ENCODE results near the gene SMARCE1.

SMARCE1 gene

DNA sequence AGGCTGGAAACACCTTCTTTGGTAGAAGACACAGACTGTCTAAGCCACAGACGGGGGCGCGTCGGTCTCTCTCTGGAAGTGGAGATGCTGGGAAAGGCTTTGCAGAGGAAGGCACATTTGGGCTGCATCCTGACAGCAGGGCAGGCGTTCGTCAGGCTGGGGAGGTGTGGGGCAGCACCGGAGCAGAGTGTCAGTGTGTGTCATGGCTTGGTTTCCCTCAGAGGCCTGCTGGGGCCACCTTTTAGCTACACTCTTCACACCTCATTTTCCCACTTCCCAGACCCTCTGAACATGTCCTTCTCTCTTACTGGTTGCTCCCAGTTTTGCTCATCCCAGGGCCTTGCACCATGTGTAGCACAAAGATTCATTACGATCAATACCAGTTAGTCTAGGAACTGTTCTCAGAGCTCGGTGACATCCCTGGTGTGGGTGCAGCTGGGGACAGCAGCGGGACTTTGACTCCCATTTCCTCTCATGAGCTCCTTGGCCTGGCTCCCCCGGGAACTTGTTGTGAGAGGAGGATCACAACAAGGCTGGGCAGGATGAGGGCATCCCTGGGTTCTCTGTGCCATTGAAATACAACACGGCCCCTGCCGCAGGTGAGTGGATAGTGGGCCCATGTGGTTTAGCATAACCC, 33.1 kb downstream of the SMARCE1 start:
- Histone ChIP-seq H3K27me3 (replicated peaks; ENCODE audit: control insufficient read depth, insufficient read depth, low read length) (no peaks in the 10 kb centered on the region), H3K36me3 (ENCODE audit: control insufficient read depth, insufficient read depth, low read length) (no peaks in the 10 kb centered on the region), H3K4me3 (replicated peaks; ENCODE audit: low read depth, low read length) (no peak overlapping the region)
- no peak for DNase-seq (ENCODE audit: extremely low read depth, insufficient read length)
- TF ChIP-seq, protein P1, sequence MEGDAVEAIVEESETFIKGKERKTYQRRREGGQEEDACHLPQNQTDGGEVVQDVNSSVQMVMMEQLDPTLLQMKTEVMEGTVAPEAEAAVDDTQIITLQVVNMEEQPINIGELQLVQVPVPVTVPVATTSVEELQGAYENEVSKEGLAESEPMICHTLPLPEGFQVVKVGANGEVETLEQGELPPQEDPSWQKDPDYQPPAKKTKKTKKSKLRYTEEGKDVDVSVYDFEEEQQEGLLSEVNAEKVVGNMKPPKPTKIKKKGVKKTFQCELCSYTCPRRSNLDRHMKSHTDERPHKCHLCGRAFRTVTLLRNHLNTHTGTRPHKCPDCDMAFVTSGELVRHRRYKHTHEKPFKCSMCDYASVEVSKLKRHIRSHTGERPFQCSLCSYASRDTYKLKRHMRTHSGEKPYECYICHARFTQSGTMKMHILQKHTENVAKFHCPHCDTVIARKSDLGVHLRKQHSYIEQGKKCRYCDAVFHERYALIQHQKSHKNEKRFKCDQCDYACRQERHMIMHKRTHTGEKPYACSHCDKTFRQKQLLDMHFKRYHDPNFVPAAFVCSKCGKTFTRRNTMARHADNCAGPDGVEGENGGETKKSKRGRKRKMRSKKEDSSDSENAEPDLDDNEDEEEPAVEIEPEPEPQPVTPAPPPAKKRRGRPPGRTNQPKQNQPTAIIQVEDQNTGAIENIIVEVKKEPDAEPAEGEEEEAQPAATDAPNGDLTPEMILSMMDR (IDR thresholded peaks at IDR 0.05; ENCODE audit: insufficient read depth, low read length, poor library complexity, severe bottlenecking), result no peak

DNA sequence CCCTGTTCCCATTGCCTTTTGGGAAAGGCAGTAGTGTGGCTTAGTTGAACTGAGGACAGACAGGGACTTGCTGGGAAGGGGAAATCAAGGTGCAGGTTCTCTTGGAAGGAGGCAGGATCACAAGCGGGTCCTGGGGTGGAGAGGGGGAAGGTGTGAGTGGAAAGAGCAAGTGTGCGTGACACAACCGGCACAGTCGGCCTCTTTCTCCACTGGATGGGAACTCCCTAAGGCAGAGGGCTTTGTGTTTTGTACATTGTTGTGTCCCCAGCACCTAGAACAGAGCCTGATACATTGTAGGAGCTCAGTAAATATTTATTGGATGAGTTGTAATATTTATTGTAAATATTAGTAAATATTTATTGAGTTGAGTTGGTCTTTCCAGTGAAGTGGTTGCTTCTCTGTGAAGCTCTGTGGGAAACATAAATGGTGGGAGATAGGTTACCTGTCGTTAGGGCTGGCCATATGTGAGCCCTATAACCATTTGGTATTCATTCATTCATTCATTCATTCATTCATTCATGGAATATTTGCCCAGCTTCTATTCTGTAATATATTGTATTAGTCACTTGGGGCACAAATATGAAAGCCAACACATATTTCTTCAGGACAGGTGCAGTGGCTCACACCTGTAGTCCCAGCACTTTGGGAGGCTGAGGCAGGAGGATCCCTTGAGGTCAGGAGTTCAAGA, 34.0 kb downstream of the SMARCE1 start:
- Histone ChIP-seq H3K4me3 (replicated peaks; ENCODE audit: low read depth, low read length) (no peak overlapping the region), H3K36me3 (ENCODE audit: control insufficient read depth, insufficient read depth, low read length) (no peaks in the 10 kb centered on the region), H3K27me3 (replicated peaks; ENCODE audit: control insufficient read depth, insufficient read depth, low read length) (no peaks in the 10 kb centered on the region)
- DNase-seq (ENCODE audit: extremely low read depth, insufficient read length), result no peak
- TF ChIP-seq, protein P1 (IDR thresholded peaks at IDR 0.05; ENCODE audit: insufficient read depth, low read length, poor library complexity, severe bottlenecking), result no peak

DNA sequence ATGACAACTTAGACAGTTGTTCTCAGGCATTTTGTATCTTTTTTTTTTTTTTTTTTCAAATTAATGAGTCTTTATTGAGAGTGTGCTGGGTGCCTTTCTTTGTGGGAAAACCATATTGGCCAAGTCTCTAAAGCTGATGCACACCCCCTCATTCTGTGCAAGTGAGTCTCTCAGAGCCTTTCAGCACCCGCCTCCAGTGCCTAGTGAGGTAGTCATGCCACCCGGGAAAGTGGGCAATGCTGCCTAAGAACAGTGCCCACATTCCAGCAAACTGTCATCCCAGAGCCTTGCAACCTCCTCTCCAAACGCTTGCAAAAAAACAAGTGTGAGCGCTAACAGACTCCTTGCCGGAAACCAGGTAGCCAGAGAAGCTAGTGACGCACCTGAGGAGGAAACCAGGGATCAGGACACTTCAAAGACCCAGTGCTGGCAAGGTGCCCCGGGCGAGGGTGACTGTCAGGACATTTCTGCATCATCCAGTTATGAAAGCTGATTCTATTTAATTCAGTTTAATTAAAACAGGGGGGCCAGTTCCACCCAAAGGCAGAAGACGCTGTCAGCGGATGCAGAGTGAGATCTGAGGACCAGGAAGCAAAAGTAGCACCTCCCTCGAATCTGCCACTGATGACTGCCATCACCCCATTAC, 34.9 kb downstream of the SMARCE1 start:
- H3K27me3 ChIP-seq (replicated peaks; ENCODE audit: control insufficient read depth, insufficient read depth, low read length), result no peaks in the 10 kb centered on the region
- no peaks in the 10 kb centered on the region for H3K36me3 ChIP-seq (ENCODE audit: control insufficient read depth, insufficient read depth, low read length)
- no peak for DNase-seq (ENCODE audit: extremely low read depth, insufficient read length)
- H3K4me3 ChIP-seq (replicated peaks; ENCODE audit: low read depth, low read length), result no peak overlapping the region
- TF ChIP-seq, protein P1 (IDR thresholded peaks at IDR 0.05; ENCODE audit: insufficient read depth, low read length, poor library complexity, severe bottlenecking), result no peak

DNA sequence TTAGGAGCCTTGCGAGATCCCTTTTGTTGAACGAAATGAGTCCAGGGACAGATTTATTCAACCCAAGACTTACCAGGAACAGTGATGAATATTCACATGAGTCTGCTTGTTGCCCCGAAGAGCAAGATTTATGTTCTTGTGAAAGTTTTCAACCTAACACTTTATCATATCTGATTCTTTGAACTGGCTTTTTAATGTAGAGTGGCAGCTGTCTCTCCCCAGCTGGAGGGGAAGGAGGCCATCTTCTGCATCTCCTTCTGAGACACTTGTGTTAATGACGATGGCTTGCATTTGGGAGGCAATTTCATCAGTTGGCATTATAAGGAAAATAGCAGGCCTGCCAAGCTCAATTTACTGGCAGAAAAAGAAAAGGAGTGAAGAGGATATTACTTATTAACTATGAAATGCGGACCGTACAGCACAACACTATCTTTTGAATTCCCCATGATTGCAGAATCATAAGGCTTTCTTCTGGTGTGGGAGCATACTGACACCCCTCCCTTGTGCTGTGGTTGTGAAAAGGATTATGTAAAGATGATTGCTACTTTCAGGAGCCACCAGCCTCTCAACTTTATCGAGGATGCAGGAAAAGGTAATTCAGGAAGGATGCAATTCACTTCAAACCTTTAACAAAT, 35.7 kb downstream of the SMARCE1 start:
- TF ChIP-seq, protein P1 (IDR thresholded peaks at IDR 0.05; ENCODE audit: insufficient read depth, low read length, poor library complexity, severe bottlenecking), result no peak
- DNase-seq (ENCODE audit: extremely low read depth, insufficient read length), result no peak
- H3K4me3 ChIP-seq (replicated peaks; ENCODE audit: low read depth, low read length), result no peak overlapping the region
- 0 out of 2 replicates have a peak, but pooled peaks cover 2% of the 10 kb centered on the region for H3K27me3 ChIP-seq (replicated peaks; ENCODE audit: control insufficient read depth, insufficient read depth, low read length)
- H3K36me3 ChIP-seq (ENCODE audit: control insufficient read depth, insufficient read depth, low read length), result no peaks in the 10 kb centered on the region

DNA sequence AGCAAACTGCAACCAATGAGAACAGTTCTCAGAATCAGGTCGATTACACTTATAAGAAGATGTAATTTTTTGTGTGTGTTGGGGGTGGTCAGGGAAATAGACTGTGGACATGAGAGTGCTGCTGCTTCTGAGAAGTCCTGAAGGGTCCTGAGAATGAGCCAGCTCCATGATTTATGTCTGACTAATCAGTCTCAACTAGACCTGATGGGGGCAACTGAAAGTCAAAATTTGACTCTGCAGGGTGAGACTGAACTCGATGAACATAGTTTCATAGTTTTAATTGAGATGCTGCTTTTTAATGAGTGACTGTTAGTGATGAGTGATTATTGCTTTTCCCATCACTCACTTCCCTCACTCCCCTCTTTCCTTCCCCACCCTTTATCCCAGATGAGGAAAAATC, 37.3 kb downstream of the SMARCE1 start:
- no peak for DNase-seq (ENCODE audit: extremely low read depth, insufficient read length)
- TF ChIP-seq, protein P1 (IDR thresholded peaks at IDR 0.05; ENCODE audit: insufficient read depth, low read length, poor library complexity, severe bottlenecking), result no peak
- H3K4me3 ChIP-seq (replicated peaks; ENCODE audit: low read depth, low read length), result no peak overlapping the region
- H3K36me3 ChIP-seq (ENCODE audit: control insufficient read depth, insufficient read depth, low read length), result no peaks in the 10 kb centered on the region
- 0 out of 2 replicates have a peak, but pooled peaks cover 2% of the 10 kb centered on the region for H3K27me3 ChIP-seq (replicated peaks; ENCODE audit: control insufficient read depth, insufficient read depth, low read length)
